Transverse colon (tissue), 3 donors: ENCODE measurements around the gene ARHGAP12.

Experiments
- POLR2A ChIP-seq: fragments of 450-650 bp; IDR thresholded peaks from one replicate; pipeline ENCODE4 v1.6.1; 2016; ENCODE audit warnings: antibody characterized with exemption, mild to moderate bottlenecking, moderate library complexity
- TF ChIP-seq, protein P1 (sequence below), 5 experiments: fragments of 200-600 bp in 3 of 5; fragments of 450-650 bp in 2 of 5; sonication (generic) in 3 of 5; IDR thresholded peaks; 1 replicate in 2 of 5; 2 replicates in 3 of 5; pipeline ENCODE4 v1.5.1; 2016 to 2017; ENCODE audit warnings: antibody characterized with exemption in 5 of 5, inconsistent platforms in 3 of 5, mild to moderate bottlenecking in 2 of 5, moderate library complexity in 1 of 5

DNA sequence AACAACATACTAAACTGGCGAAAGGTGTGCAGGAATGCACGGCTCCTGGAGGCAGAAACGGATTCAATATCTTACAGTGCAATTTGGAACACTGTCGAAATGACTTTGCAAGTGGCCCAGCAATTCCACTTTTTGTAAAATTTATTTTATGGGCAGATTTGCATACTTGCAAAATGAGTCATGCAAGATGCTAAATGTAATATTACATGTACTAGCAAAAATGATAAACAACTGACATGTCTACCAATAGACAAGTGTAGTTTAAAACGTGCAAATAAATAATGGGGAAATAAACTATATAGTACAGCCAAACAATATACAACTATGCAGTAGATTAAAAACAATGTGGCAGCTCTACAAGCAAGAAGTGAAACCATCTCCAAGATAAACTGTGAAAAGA is 97.7 kb downstream of the ARHGAP12 start:
- TF ChIP-seq, protein P1, sequence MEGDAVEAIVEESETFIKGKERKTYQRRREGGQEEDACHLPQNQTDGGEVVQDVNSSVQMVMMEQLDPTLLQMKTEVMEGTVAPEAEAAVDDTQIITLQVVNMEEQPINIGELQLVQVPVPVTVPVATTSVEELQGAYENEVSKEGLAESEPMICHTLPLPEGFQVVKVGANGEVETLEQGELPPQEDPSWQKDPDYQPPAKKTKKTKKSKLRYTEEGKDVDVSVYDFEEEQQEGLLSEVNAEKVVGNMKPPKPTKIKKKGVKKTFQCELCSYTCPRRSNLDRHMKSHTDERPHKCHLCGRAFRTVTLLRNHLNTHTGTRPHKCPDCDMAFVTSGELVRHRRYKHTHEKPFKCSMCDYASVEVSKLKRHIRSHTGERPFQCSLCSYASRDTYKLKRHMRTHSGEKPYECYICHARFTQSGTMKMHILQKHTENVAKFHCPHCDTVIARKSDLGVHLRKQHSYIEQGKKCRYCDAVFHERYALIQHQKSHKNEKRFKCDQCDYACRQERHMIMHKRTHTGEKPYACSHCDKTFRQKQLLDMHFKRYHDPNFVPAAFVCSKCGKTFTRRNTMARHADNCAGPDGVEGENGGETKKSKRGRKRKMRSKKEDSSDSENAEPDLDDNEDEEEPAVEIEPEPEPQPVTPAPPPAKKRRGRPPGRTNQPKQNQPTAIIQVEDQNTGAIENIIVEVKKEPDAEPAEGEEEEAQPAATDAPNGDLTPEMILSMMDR (IDR thresholded peaks at IDR 0.05), result no peak
- no peak for TF ChIP-seq POLR2A
